Mucosa of stomach (tissue), 1 donor: Measurements from ENCODE around the gene GMEB2.

Source experiments
- H3K27me3 ChIP-seq: one replicate; pipeline ENCODE4 v1.7.0; 2013; ENCODE audit warnings: mild to moderate bottlenecking, low read length; ENCODE audit not compliant: control insufficient read depth, insufficient read depth
- H3K36me3 ChIP-seq: one replicate; pipeline ENCODE4 v1.7.0; 2013; ENCODE audit warnings: low read length; ENCODE audit not compliant: control insufficient read depth, insufficient read depth
- H3K4me1 ChIP-seq: one replicate; pipeline ENCODE4 v1.7.0; 2013; ENCODE audit warnings: mild to moderate bottlenecking, low read length; ENCODE audit not compliant: control insufficient read depth, insufficient read depth
- H3K4me3 ChIP-seq: one replicate; pipeline ENCODE4 v1.7.0; 2013; ENCODE audit warnings: low read length
- H3K9ac ChIP-seq: one replicate; pipeline ENCODE4 v1.7.0; 2013; ENCODE audit warnings: mild to moderate bottlenecking, low read length, moderate library complexity
- H3K9me3 ChIP-seq: one replicate; pipeline ENCODE4 v1.7.0; 2013; ENCODE audit warnings: mild to moderate bottlenecking, low read length, moderate library complexity; ENCODE audit not compliant: control insufficient read depth
- donor health status: Pancreatic carcinoma.

GMEB2 gene

GRCh38 chr20:63598479-63599395 lies 28.2 kb downstream of the GMEB2 start:
- no peak overlapping the region for H3K4me3 ChIP-seq
- H3K9ac ChIP-seq = no peak overlapping the region
- peaks cover 9% of the 10 kb centered on the region for H3K36me3 ChIP-seq
- H3K27me3 ChIP-seq = no peaks in the 10 kb centered on the region
- no peaks in the 10 kb centered on the region for H3K9me3 ChIP-seq
- H3K4me1 ChIP-seq = no peaks in the 10 kb centered on the region

DNA sequence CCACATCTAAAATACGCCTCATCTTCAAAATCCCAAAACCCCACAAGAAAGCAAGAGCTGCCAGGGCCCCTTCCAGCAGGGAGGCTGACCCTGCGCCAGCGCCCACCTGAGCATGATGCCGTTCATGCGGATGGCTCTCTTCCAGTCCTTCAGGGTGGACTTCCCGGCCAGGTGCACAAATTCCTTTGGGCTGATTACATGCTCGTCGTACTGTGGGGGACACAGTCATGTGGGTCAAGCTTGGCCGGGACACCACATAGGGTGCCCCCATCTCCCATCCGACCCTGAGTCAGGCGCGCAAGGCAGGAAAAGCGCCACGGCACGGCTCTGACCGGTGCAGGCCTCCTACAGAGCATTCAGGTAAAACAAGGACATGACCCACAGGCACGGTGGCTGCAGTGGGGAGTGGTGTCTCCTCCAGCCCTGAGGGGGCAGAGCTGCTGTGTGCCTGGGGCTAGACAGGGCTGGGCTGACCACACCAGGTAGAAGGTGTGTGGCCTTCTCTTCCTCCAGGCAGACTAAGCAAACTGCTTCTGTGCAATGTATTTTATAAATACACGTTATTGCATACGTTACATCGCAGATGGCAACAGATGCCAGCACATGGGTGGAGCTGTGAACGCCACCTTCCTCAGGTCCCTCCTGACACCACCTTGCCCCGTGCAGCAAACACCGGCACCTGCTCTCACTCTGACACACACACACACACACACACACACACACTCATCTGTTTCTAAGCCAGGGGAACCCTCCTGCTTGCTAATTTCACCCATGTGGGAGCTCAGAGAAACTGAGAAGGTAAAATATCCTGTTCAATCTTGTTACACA lies 29.0 kb downstream of the GMEB2 start:
- Histone ChIP-seq H3K27me3 (no peaks in the 10 kb centered on the region), H3K36me3 (peaks cover 9% of the 10 kb centered on the region), H3K9ac (no peak overlapping the region), H3K4me3 (no peak overlapping the region), H3K9me3 (no peaks in the 10 kb centered on the region), H3K4me1 (no peaks in the 10 kb centered on the region)

GRCh38 chr20:63596423-63596822 lies 30.5 kb downstream of the GMEB2 start:
- H3K4me1 ChIP-seq = no peaks in the 10 kb centered on the region
- H3K36me3 ChIP-seq = no peaks in the 10 kb centered on the region
- no peak overlapping the region for H3K4me3 ChIP-seq

GRCh38 chr20:63595416-63596127 lies 31.3 kb downstream of the GMEB2 start:
- no peaks in the 10 kb centered on the region for H3K4me1 ChIP-seq
- H3K9ac ChIP-seq = no peak overlapping the region
- H3K9me3 ChIP-seq = no peaks in the 10 kb centered on the region
- H3K4me3 ChIP-seq = no peak overlapping the region
- no peaks in the 10 kb centered on the region for H3K36me3 ChIP-seq
- no peaks in the 10 kb centered on the region for H3K27me3 ChIP-seq

More at GRCh38 chr20:63596423-63596822, 30.5 kb downstream of the GMEB2 start:
- Histone ChIP-seq H3K9me3 (no peaks in the 10 kb centered on the region), H3K9ac (no peak overlapping the region), H3K27me3 (no peaks in the 10 kb centered on the region)

DNA sequence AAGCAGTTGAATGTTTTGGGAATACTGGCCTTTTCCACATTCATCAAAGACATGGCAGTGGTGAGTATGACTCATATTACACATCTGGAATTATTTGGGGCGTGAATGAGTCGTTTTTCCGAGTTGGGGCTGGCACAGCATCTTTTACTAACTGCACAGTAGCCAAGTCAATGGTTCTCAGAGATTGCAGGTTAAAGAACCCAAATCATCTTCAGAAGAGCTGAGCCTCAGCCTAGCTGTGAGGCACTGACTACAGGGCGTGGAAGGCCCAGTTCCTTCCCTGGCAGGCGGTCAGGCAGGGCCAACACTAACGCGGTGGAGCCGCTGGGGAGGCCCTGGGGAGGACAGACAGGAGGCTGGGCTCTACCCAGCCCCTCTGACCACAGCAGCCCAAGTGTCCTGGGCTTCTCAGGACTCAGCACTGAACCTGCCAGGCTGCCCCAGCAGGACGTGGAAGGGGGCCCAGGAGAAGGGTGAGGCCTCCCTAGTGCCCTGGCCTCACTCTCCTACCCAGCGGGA lies 32.8 kb downstream of the GMEB2 start:
- Histone ChIP-seq H3K4me1 (no peaks in the 10 kb centered on the region), H3K36me3 (no peaks in the 10 kb centered on the region), H3K27me3 (no peaks in the 10 kb centered on the region), H3K4me3 (no peak overlapping the region), H3K9ac (no peak overlapping the region), H3K9me3 (no peaks in the 10 kb centered on the region)

DNA sequence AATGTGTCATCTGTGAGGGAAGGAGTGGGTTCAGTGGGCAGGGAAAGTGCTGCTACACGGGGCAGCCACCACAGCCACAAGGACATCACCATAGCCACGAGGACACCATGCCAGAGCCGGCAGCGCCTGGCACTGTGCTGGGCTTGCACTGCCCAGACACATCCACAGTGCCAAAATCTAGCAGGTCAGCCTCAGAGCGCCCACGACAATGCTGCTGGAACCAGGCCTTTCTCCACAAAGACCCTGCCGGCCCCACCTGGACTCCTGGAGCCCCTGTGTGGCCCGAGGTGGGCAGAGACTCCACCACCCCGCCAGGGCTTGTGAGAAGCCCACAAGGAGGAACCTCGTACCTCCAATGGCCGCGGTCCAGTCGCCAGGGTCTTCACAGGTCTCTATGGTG lies 34.2 kb downstream of the GMEB2 start:
- Histone ChIP-seq H3K4me3 (no peak overlapping the region), H3K36me3 (no peaks in the 10 kb centered on the region)

DNA sequence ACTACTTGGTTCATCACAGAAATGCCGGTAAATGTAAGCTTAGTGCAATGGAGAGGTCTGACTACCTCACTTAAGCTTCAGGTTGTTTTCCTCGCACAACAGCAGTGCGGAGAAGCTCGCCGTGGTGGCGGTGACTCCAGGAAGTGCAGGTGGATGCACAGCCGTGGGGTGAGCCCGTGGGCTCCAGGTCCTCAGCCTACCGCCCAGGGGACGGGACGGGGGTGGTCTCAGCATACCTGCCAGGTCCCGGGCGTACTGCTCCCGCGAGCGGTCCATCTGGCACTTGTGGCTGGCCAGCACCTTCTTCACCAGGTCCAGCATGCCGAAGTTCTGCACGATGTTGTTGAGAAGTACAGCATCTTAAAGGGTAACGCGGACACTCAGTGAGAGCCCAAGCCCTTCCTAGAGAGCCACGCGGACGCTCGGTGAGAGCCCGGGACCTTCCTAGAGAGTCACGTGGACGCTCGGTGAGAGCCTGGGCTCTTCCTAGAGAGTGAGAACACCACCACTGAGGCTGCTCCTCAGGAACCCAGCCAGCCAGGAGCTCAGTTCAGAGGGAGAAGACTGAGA lies 35.0 kb downstream of the GMEB2 start:
- no peaks in the 10 kb centered on the region for H3K4me1 ChIP-seq
- H3K36me3 ChIP-seq = no peaks in the 10 kb centered on the region

More for the DNA sequence above, 34.2 kb downstream of the GMEB2 start:
- Histone ChIP-seq H3K9me3 (no peaks in the 10 kb centered on the region), H3K9ac (no peak overlapping the region), H3K27me3 (no peaks in the 10 kb centered on the region), H3K4me1 (no peaks in the 10 kb centered on the region)

GRCh38 chr20:63591147-63591533 lies 35.8 kb downstream of the GMEB2 start:
- H3K4me1 ChIP-seq = no peaks in the 10 kb centered on the region
- H3K4me3 ChIP-seq = no peak overlapping the region
- no peak overlapping the region for H3K9ac ChIP-seq
- H3K36me3 ChIP-seq = no peaks in the 10 kb centered on the region
- no peaks in the 10 kb centered on the region for H3K9me3 ChIP-seq
- no peaks in the 10 kb centered on the region for H3K27me3 ChIP-seq

More for the DNA sequence above, 35.0 kb downstream of the GMEB2 start:
- Histone ChIP-seq H3K9ac (no peak overlapping the region), H3K9me3 (no peaks in the 10 kb centered on the region), H3K4me3 (no peak overlapping the region), H3K27me3 (no peaks in the 10 kb centered on the region)

GRCh38 chr20:63590218-63591146 lies 36.4 kb downstream of the GMEB2 start:
- Histone ChIP-seq H3K4me1 (no peaks in the 10 kb centered on the region), H3K4me3 (no peak overlapping the region), H3K9me3 (no peaks in the 10 kb centered on the region), H3K9ac (no peak overlapping the region), H3K36me3 (no peaks in the 10 kb centered on the region), H3K27me3 (no peaks in the 10 kb centered on the region)

- no peak overlapping the region for H3K9ac ChIP-seq
- H3K27me3 ChIP-seq = no peaks in the 10 kb centered on the region
- no peak overlapping the region for H3K4me3 ChIP-seq
- H3K36me3 ChIP-seq = no peaks in the 10 kb centered on the region
- H3K9me3 ChIP-seq = no peaks in the 10 kb centered on the region
- no peaks in the 10 kb centered on the region for H3K4me1 ChIP-seq
These were observed 37.4 kb downstream of the GMEB2 start for GRCh38 chr20:63589261-63590217.
